Coronary artery (tissue), 2 donors: ENCODE results near the gene ENOX1.

Experiments
- DNase-seq: peaks from one replicate; pipeline ENCODE4 v3.0.0-alpha.2; 2017; ENCODE audit warnings: low spot score
- H3K27ac ChIP-seq, 2 donors: fragments of 200-600 bp; sonication (generic); one replicate each; pipeline ENCODE4 v1.5.1; 2016 to 2019
- H3K4me3 ChIP-seq: fragments of 200-600 bp; sonication (generic); 2 replicates; pipeline ENCODE4 v1.5.1; 2016; ENCODE audit warnings: mild to moderate bottlenecking, moderate library complexity
- CTCF ChIP-seq: fragments of 200-600 bp; sonication (generic); IDR thresholded peaks from one replicate; pipeline ENCODE4 v1.5.1; 2019; ENCODE audit warnings: antibody characterized with exemption

The ENOX1 gene

GRCh38 chr13:43264458-43264857 lies 522.3 kb downstream of the ENOX1 start:
- H3K27ac ChIP-seq, result no peak overlapping the region
- TF ChIP-seq CTCF, result no peak
- no peak overlapping the region for H3K4me3 ChIP-seq
- DNase-seq, result no peak

DNA sequence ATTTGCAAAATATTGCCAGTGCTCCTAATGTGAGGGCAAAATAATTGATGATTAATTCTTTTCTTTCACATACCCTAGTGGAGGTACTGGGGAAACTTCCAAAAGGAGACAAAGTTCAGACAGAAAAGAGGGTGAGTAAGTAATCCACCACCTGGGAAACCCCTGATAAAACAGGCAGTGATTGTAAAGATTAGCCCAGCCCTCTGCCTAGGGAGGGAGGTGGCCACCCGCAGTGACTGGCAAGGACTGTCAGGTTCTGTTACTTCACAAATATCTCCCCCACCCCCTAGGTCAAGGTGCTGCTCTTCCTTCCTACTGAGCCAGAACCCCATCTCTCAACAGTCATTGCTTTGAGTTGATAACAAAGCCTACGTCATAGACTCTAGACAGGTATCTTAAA lies 523.7 kb downstream of the ENOX1 start:
- no peak for DNase-seq
- Histone ChIP-seq H3K27ac (no peak overlapping the region), H3K4me3 (no peak overlapping the region)
- TF ChIP-seq CTCF, result no peak

GRCh38 chr13:43260999-43261398 lies 525.8 kb downstream of the ENOX1 start:
- TF ChIP-seq CTCF, result no peak
- Histone ChIP-seq H3K4me3 (no peak overlapping the region), H3K27ac (no peak overlapping the region)
- no peak for DNase-seq

GRCh38 chr13:43258771-43259170 lies 528.0 kb downstream of the ENOX1 start:
- H3K27ac ChIP-seq, result no peak overlapping the region
- TF ChIP-seq CTCF, result no peak
- no peak overlapping the region for H3K4me3 ChIP-seq
- no peak for DNase-seq

DNA sequence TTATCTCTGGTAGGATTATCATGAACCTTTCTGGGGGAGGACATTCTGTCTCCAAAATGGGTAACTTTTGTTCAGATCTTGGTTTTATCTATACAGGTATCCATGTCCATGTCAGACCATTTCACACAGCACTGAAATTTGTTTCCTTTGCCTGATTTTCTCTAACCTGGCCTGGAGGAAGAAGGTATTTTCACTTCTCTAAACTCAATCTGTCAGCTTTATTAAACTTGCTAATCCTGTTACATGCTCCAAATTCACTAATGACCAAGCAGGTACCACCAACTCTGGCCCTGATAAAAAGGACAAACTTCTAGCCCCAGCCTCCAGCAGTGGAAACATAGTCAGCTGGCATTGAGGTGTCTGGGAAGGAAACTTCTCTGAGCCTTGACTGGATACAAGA lies 529.0 kb downstream of the ENOX1 start:
- Histone ChIP-seq H3K27ac (no peak overlapping the region), H3K4me3 (no peak overlapping the region)
- no peak for DNase-seq
- TF ChIP-seq CTCF, result no peak

- Histone ChIP-seq H3K27ac (no peak overlapping the region), H3K4me3 (no peak overlapping the region)
- no peak for DNase-seq
- TF ChIP-seq CTCF, result no peak
Observed at GRCh38 chr13:43251961-43252360, 534.8 kb downstream of the ENOX1 start.

DNA sequence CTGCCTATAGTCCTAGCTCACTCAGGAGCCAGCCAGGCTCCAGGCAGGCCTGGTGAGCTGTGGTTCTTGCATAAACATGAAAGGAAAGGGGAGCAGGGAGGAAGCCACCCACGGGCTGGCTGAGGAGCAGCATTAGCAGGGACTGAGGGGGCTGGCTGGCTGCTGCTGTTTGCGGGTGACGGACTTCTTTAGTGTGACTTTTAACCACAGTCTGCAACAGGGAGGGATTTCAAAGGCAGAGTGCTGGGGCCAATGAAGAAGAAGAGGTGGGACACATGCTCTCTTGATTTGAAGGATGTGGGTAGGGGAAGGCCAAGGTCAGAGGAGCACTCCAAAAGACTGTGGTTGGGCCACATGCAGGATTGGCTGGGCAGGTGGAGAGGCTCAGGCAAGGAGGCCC lies 540.4 kb downstream of the ENOX1 start:
- Histone ChIP-seq H3K4me3 (no peak overlapping the region), H3K27ac (no peak overlapping the region)
- no peak for TF ChIP-seq CTCF
- no peak for DNase-seq
